Measurements from ENCODE around the gene PLXNA2. TPM values are rescaled to one million over a fixed set of nuclear protein-coding genes. Genes with fewer than 3 reads are reported as not detected.

The PLXNA2 gene
- total RNA-seq, 1 experiment from 2014 or later = 0.06 TPM

DNA sequence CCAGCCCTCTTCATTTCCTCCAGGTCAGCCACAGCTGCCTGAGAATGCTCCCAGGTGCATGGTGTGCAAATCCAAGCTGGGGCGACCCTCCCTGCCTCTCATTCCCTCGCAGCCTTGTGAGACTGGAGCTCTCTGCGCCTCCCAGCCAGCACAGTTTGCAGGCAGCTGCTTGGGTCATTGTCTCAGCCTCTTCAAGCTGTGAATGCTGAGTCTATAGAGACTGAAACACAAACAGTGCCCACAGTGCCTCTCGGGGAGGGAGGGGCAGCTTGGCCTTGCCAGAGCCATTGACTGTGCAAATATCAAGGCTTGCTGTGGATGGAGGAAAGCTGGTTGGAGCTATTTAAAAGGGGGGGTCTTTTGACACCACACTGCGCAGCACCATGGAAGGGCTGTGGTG is 10.6 kb downstream of the PLXNA2 start:
- H3K27ac ChIP-seq (ENCODE audit: low read depth, low read length, poor library complexity, severe bottlenecking) = no peak overlapping the region
- peaks cover 54% of the 10 kb centered on the region for H3K27me3 ChIP-seq (replicated peaks; ENCODE audit: insufficient read depth, low read depth, low read length, poor library complexity)
- DNase-seq (ENCODE audit: low spot score) = no peak
- ChIA-PET CTCF (interaction anchor here (1.0 kb wide), 1 partner anchor 12 kb away, joined by 3 read pairs; no protein-coding TSS in a partner anchor), POLR2A (ENCODE audit: low non-redundant PET) (no interaction called here)
- H3K4me1 ChIP-seq (ENCODE audit: insufficient read depth, low read length, poor library complexity, severe bottlenecking) = no peaks in the 10 kb centered on the region
- no peak overlapping the region for H3K4me3 ChIP-seq (ENCODE audit: low read depth, low read length, poor library complexity, severe bottlenecking)
- TF ChIP-seq, protein P1, sequence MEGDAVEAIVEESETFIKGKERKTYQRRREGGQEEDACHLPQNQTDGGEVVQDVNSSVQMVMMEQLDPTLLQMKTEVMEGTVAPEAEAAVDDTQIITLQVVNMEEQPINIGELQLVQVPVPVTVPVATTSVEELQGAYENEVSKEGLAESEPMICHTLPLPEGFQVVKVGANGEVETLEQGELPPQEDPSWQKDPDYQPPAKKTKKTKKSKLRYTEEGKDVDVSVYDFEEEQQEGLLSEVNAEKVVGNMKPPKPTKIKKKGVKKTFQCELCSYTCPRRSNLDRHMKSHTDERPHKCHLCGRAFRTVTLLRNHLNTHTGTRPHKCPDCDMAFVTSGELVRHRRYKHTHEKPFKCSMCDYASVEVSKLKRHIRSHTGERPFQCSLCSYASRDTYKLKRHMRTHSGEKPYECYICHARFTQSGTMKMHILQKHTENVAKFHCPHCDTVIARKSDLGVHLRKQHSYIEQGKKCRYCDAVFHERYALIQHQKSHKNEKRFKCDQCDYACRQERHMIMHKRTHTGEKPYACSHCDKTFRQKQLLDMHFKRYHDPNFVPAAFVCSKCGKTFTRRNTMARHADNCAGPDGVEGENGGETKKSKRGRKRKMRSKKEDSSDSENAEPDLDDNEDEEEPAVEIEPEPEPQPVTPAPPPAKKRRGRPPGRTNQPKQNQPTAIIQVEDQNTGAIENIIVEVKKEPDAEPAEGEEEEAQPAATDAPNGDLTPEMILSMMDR (conservative IDR thresholded peaks at IDR 0.05; ENCODE audit: low read depth, low read length) = no peak
- no peak for TF ChIP-seq EZH2 (IDR thresholded peaks at IDR 0.05; ENCODE audit: borderline replicate concordance, low read depth, low read length, poor library complexity, severe bottlenecking)
- H3K9me3 ChIP-seq (ENCODE audit: low read depth, low read length, poor library complexity, severe bottlenecking) = no peaks in the 10 kb centered on the region
- no TSS peak for BruUV-seq (replicated peaks)
- H3K36me3 ChIP-seq (ENCODE audit: insufficient read depth, low read length, poor library complexity, severe bottlenecking) = no peaks in the 10 kb centered on the region
- intact Hi-C loops (cut with micrococcal nuclease; ENCODE audit: unreplicated experiment) = no loop called here

DNA sequence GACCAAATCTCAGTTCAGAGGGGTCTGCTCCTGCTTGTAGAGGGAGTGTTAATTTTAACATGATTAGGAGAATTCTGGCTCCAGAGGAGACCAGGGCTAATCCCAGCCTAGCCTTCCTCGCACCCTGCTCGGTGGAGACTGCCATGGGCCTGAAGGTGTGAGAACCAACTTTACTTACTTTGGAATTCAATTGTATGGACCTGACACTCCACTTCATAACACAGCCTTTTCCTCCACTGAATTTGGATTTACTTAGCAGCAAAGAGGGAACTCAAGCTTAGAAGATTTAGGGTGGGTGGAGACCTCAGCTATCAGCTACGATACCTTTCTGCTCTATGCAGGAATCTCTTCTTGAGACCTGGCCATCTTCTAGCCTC is 11.5 kb downstream of the PLXNA2 start:
- intact Hi-C loops (cut with micrococcal nuclease; ENCODE audit: unreplicated experiment) = no loop called here
- Histone ChIP-seq H3K9me3 (ENCODE audit: low read depth, low read length, poor library complexity, severe bottlenecking) (no peaks in the 10 kb centered on the region), H3K36me3 (ENCODE audit: insufficient read depth, low read length, poor library complexity, severe bottlenecking) (no peaks in the 10 kb centered on the region), H3K27ac (ENCODE audit: low read depth, low read length, poor library complexity, severe bottlenecking) (no peak overlapping the region), H3K4me3 (ENCODE audit: low read depth, low read length, poor library complexity, severe bottlenecking) (no peak overlapping the region), H3K4me1 (ENCODE audit: insufficient read depth, low read length, poor library complexity, severe bottlenecking) (no peaks in the 10 kb centered on the region), H3K27me3 (replicated peaks; ENCODE audit: insufficient read depth, low read depth, low read length, poor library complexity) (peaks cover 53% of the 10 kb centered on the region)
- no peak for TF ChIP-seq EZH2 (IDR thresholded peaks at IDR 0.05; ENCODE audit: borderline replicate concordance, low read depth, low read length, poor library complexity, severe bottlenecking)
- TF ChIP-seq, protein P1 (conservative IDR thresholded peaks at IDR 0.05; ENCODE audit: low read depth, low read length) = no peak
- POLR2A ChIA-PET (ENCODE audit: low non-redundant PET) = no interaction called here
- DNase-seq (ENCODE audit: low spot score) = no peak
- CTCF ChIA-PET = no interaction called here
- no TSS peak for BruUV-seq (replicated peaks)

DNA sequence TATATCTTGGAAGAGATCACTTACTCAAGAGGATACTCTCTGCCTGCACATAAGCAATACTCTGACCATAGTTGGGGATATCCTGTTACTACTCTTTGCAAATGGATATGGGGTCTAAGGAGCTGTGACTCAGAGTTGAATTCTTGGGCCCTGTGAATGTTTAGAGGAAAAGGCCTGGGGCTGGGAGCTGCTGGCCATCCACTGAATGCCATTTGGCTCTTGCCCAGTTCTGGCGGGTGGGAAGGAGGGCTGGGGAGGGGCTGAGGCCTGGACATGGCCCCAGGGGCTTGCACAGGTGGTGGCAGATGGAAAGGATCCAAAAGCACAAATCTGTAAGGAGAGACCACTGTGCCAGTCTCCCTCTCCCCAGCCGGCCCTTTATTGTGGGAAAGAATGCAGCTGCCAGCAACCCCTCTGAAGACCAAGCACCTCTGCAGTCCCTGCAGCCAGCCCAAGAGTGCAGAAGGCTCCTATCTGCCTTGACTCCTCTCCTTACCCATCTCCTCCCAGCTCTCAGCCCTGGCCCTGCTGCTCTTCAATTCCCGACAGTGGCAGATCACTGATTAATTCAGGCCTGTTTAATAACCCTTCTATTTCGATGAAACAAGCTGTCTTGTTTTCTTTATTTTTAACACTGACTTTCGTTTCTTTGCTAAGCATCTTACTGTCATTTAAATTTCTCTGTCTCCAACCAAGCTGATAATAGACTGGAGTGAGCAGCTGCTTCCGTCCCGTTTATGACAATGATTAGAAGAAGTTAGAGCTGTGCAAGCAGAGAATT is 12.1 kb downstream of the PLXNA2 start:
- intact Hi-C loops (cut with micrococcal nuclease; ENCODE audit: unreplicated experiment) = no loop called here
- ChIA-PET CTCF (no interaction called here), POLR2A (ENCODE audit: low non-redundant PET) (no interaction called here)
- H3K27me3 ChIP-seq (replicated peaks; ENCODE audit: insufficient read depth, low read depth, low read length, poor library complexity) = peaks cover 53% of the 10 kb centered on the region
- no peaks in the 10 kb centered on the region for H3K36me3 ChIP-seq (ENCODE audit: insufficient read depth, low read length, poor library complexity, severe bottlenecking)
- no peaks in the 10 kb centered on the region for H3K9me3 ChIP-seq (ENCODE audit: low read depth, low read length, poor library complexity, severe bottlenecking)
- BruUV-seq (replicated peaks) = no TSS peak
- TF ChIP-seq, protein P1 (conservative IDR thresholded peaks at IDR 0.05; ENCODE audit: low read depth, low read length) = no peak
- TF ChIP-seq EZH2 (IDR thresholded peaks at IDR 0.05; ENCODE audit: borderline replicate concordance, low read depth, low read length, poor library complexity, severe bottlenecking) = no peak
- H3K27ac ChIP-seq (ENCODE audit: low read depth, low read length, poor library complexity, severe bottlenecking) = no peak overlapping the region
- H3K4me1 ChIP-seq (ENCODE audit: insufficient read depth, low read length, poor library complexity, severe bottlenecking) = no peaks in the 10 kb centered on the region
- no peak for DNase-seq (ENCODE audit: low spot score)
- H3K4me3 ChIP-seq (ENCODE audit: low read depth, low read length, poor library complexity, severe bottlenecking) = no peak overlapping the region
